Liver (tissue), 9 donors: ENCODE results near the gene DUSP21. TPM values are rescaled to one million over a fixed set of nuclear protein-coding genes. Genes with fewer than 3 reads are reported as not detected.

ENCODE experiments used
- DNase-seq: peaks from one replicate; pipeline ENCODE4 v3.0.0-alpha.2; 2017; ENCODE audit warnings: low spot score
- H3K27ac ChIP-seq, 2 donors: one replicate each; pipeline ENCODE4 v1.7.0; 2013; ENCODE audit warnings: inconsistent platforms in 2 of 2, low read length in 2 of 2, control low read depth in 1 of 2, low read depth in 1 of 2, mild to moderate bottlenecking in 1 of 2
- H3K27me3 ChIP-seq, 4 donors: one replicate each; pipeline versions ENCODE4 v1.6.1 to v1.7.0; 2013; ENCODE audit warnings: low read length in 3 of 4, inconsistent platforms in 1 of 4, mild to moderate bottlenecking in 1 of 4, moderate library complexity in 1 of 4; ENCODE audit not compliant: control insufficient read depth in 4 of 4, insufficient read depth in 4 of 4
- H3K36me3 ChIP-seq, 4 donors: one replicate each; pipeline versions ENCODE4 v1.6.1 to v1.7.0; 2013; ENCODE audit warnings: low read length in 3 of 4, mild to moderate bottlenecking in 3 of 4, low read depth in 1 of 4, moderate library complexity in 1 of 4; ENCODE audit not compliant: control insufficient read depth in 4 of 4, insufficient read depth in 3 of 4
- H3K4me1 ChIP-seq, 4 donors: one replicate each; pipeline versions ENCODE4 v1.6.1 to v1.7.0; 2013; ENCODE audit warnings: low read length in 3 of 4, mild to moderate bottlenecking in 3 of 4, moderate library complexity in 1 of 4; ENCODE audit not compliant: control insufficient read depth in 4 of 4, insufficient read depth in 4 of 4
- H3K4me3 ChIP-seq, 3 donors: one replicate each; pipeline versions ENCODE4 v1.6.1 to v1.7.0; 2013; ENCODE audit warnings: low read length in 3 of 3, control low read depth in 1 of 3, low read depth in 1 of 3, mild to moderate bottlenecking in 1 of 3
- H3K9ac ChIP-seq, 2 donors: one replicate each; pipeline ENCODE4 v1.7.0; 2013; ENCODE audit warnings: low read length in 2 of 2, mild to moderate bottlenecking in 2 of 2, moderate library complexity in 2 of 2, control low read depth in 1 of 2, low read depth in 1 of 2
- H3K9me3 ChIP-seq, 4 donors: one replicate each; pipeline versions ENCODE4 v1.6.1 to v1.7.0; 2013; ENCODE audit warnings: low read length in 3 of 4; ENCODE audit not compliant: control insufficient read depth in 4 of 4
- ATF3 ChIP-seq: IDR thresholded peaks from 2 replicates; pipeline ENCODE4 v1.6.1; 2016; ENCODE audit warnings: antibody characterized with exemption
- CTCF ChIP-seq: fragments of 150-350 bp; IDR thresholded peaks from 2 replicates; pipeline ENCODE4 v1.5.1; 2017; ENCODE audit warnings: improper control_type of control experiment, low read depth, low read length; ENCODE audit not compliant: missing input control
- EGR1 ChIP-seq, 2 donors: IDR thresholded peaks; 2 replicates each; pipeline ENCODE4 v1.6.1; 2016 to 2018; ENCODE audit warnings: antibody characterized with exemption in 2 of 2, low read depth in 2 of 2
- FOXA1 ChIP-seq: IDR thresholded peaks from 2 replicates; pipeline ENCODE4 v1.6.1; 2016; ENCODE audit warnings: antibody characterized with exemption
- FOXA2 ChIP-seq: IDR thresholded peaks from 2 replicates; pipeline ENCODE4 v1.6.1; 2016; ENCODE audit warnings: antibody characterized with exemption
- GABPA ChIP-seq, 2 donors: IDR thresholded peaks in 1 of 2; conservative IDR thresholded peaks in 1 of 2; 2 replicates each; pipeline ENCODE4 v1.6.1; 2016; ENCODE audit warnings: antibody characterized with exemption in 2 of 2, mild to moderate bottlenecking in 1 of 2, moderate library complexity in 1 of 2
- HNF4A ChIP-seq, 2 donors: conservative IDR thresholded peaks; 2 replicates each; pipeline ENCODE4 v1.6.1; 2016; ENCODE audit warnings: antibody characterized with exemption in 2 of 2, mild to moderate bottlenecking in 2 of 2
- HNF4G ChIP-seq: IDR thresholded peaks from 2 replicates; pipeline ENCODE4 v1.6.1; 2016; ENCODE audit warnings: antibody characterized with exemption
- JUND ChIP-seq, 2 donors: IDR thresholded peaks; 2 replicates each; pipeline ENCODE4 v1.6.1; 2016; ENCODE audit warnings: antibody characterized with exemption in 2 of 2
- MAX ChIP-seq: IDR thresholded peaks from 2 replicates; pipeline ENCODE4 v1.6.1; 2016; ENCODE audit warnings: antibody characterized with exemption
- NR2F2 ChIP-seq: IDR thresholded peaks from 2 replicates; pipeline ENCODE4 v1.6.1; 2016; ENCODE audit warnings: antibody characterized with exemption
- RAD21 ChIP-seq, 2 donors: IDR thresholded peaks; 2 replicates each; pipeline ENCODE4 v1.6.1; 2016; ENCODE audit warnings: antibody characterized with exemption in 2 of 2, mild to moderate bottlenecking in 2 of 2
- REST ChIP-seq: IDR thresholded peaks from 2 replicates; pipeline ENCODE4 v1.6.1; 2016; ENCODE audit warnings: antibody characterized with exemption, mild to moderate bottlenecking
- RXRA ChIP-seq, 2 donors: IDR thresholded peaks; 2 replicates each; pipeline ENCODE4 v1.6.1; 2017 to 2018; ENCODE audit warnings: antibody characterized with exemption in 2 of 2, mild to moderate bottlenecking in 1 of 2
- SP1 ChIP-seq: IDR thresholded peaks from 2 replicates; pipeline ENCODE4 v1.6.1; 2018; ENCODE audit warnings: antibody characterized with exemption, mild to moderate bottlenecking
- TAF1 ChIP-seq: conservative IDR thresholded peaks from 2 replicates; pipeline ENCODE4 v1.6.1; 2016; ENCODE audit warnings: antibody characterized with exemption, mild to moderate bottlenecking
- YY1 ChIP-seq: IDR thresholded peaks from 2 replicates; pipeline ENCODE4 v1.6.1; 2016; ENCODE audit warnings: antibody characterized with exemption, mild to moderate bottlenecking
- ZBTB33 ChIP-seq: IDR thresholded peaks from 2 replicates; pipeline ENCODE4 v1.6.1; 2016; ENCODE audit warnings: antibody characterized with exemption
- WGBS: extraction: QIAGEN DNeasy Blood & Tissue Kit; methylation state at CpG from one replicate; pipeline ENCODE4 v1.1.7; 2013; 5-methylcytosine and 5-hydroxymethylcytosine counted together
- polyA plus RNA-seq, 2 donors: library from polyadenylated mRNA; stranded (reverse) in 1 of 2; unstranded in 1 of 2; fragments of 200-250 nt in 1 of 2; fragments of >200 nt in 1 of 2; fragmentation: Nextera tagmentation in 1 of 2; extraction: Ambion mirVana in 1 of 2; gene quantifications; one replicate each; pipeline versions ENCODE4 v1.2.1 to v1.2.3, GENCODE V29; 2013 to 2015
- total RNA-seq, 2 donors: library from RNA; depleted of rRNA; stranded (reverse); fragments of >200 nt; gene quantifications; one replicate each; pipeline ENCODE4 v1.2.3, GENCODE V29; 2014
- donor health status: healthy.
- donor health status: healthy.
- donor health status: healthy.
- donor health status: healthy.
- donor health status: healthy.

Gene DUSP21
- total and polyA plus RNA-seq, 4 donors: 1.6 TPM; not detected in 3

DNA sequence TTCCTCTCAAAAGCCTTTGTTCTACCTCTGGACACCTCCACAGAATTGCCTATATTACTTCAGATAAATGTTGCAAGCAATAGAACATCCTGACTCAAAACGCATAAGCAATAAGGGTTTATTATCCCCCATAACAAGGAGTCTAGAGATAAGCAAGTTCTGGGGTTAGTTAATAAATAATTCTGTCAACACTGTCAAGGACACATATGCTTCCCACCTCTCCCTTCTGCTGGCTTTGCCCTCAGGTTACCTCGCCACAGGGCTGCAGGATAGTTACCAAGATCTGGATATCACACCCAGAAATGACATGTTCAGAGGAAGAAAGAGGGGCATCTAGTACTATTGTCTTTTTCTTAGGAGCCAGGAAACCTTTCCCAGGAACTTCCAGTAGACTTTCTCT, 14.0 kb upstream of the DUSP21 start:
- no peak overlapping the region for H3K9ac ChIP-seq
- DNase-seq: no peak
- no peak overlapping the region for H3K27ac ChIP-seq
- WGBS: 30% methylated on average over 2 of the region's 2 CpGs
- peaks cover 0 to 4% (median 0%) of the 10 kb centered on the region in 4 donors for H3K4me1 ChIP-seq
- H3K27me3 ChIP-seq: no peaks in the 10 kb centered on the region
- TF ChIP-seq RXRA (IDR thresholded peaks at IDR 0.05) (no peak), ATF3 (no peak), EGR1 (IDR thresholded peaks at IDR 0.05; ENCODE audit: low read depth in 2 of 2) (no peak), RAD21 (IDR thresholded peaks at IDR 0.05) (no peak), SP1 (no peak), MAX (no peak), FOXA1 (no peak), TAF1 (no peak), JUND (IDR thresholded peaks at IDR 0.05) (no peak), YY1 (no peak), NR2F2 (no peak), ZBTB33 (no peak), HNF4G (no peak), GABPA (IDR thresholded peaks at IDR 0.05 in 1 of 2, conservative IDR thresholded peaks at IDR 0.05 in 1 of 2) (no peak), FOXA2 (no peak), REST (no peak), CTCF (no peak), HNF4A (conservative IDR thresholded peaks at IDR 0.05) (no peak)
- H3K4me3 ChIP-seq: no peak overlapping the region
- H3K36me3 ChIP-seq: no peaks in the 10 kb centered on the region
- H3K9me3 ChIP-seq: no peaks in the 10 kb centered on the region
